GM23248 (cell line): ENCODE measurements around the gene DNAH5. TPM values are rescaled to one million over a fixed set of nuclear protein-coding genes. Genes with fewer than 3 reads are reported as not detected.

Source experiments
- DNase-seq: peaks from one replicate; pipeline ENCODE4 v3.0.0-alpha.2; 2015
- H2AFZ ChIP-seq: fragments of 200-600 bp; sonication (generic); 2 replicates; pipeline ENCODE4 v1.6.1; 2016; ENCODE audit warnings: antibody characterized with exemption
- H3F3A ChIP-seq: fragments of 200-600 bp; sonication (generic); 2 replicates; pipeline ENCODE4 v1.6.1; 2016; ENCODE audit warnings: mild to moderate bottlenecking, antibody characterized with exemption, mixed run types; ENCODE audit not compliant: insufficient read depth
- H3K27ac ChIP-seq: fragments of 200-600 bp; sonication (generic); 2 replicates; pipeline ENCODE4 v1.5.1; 2016; ENCODE audit warnings: mild to moderate bottlenecking
- H3K27me3 ChIP-seq: fragments of 200-600 bp; sonication (generic); replicated peaks from 2 replicates; pipeline ENCODE4 v1.6.1; 2016; ENCODE audit warnings: mild to moderate bottlenecking; ENCODE audit not compliant: insufficient read depth
- H3K36me3 ChIP-seq: fragments of 200-600 bp; sonication (generic); 2 replicates; pipeline ENCODE4 v1.6.1; 2016; ENCODE audit warnings: low read depth, mild to moderate bottlenecking
- H3K4me1 ChIP-seq: fragments of 200-600 bp; sonication (generic); 2 replicates; pipeline ENCODE4 v1.6.1; 2016; ENCODE audit warnings: mild to moderate bottlenecking; ENCODE audit not compliant: insufficient read depth
- H3K4me2 ChIP-seq: fragments of 200-600 bp; sonication (generic); one replicate; pipeline ENCODE4 v1.6.1; 2016; ENCODE audit warnings: mild to moderate bottlenecking; ENCODE audit not compliant: unreplicated experiment
- H3K4me3 ChIP-seq: fragments of 200-600 bp; sonication (generic); 2 replicates; pipeline ENCODE4 v1.5.1; 2016; ENCODE audit warnings: mild to moderate bottlenecking
- H3K79me2 ChIP-seq: fragments of 200-600 bp; sonication (generic); 2 replicates; pipeline ENCODE4 v1.6.1; 2016; ENCODE audit warnings: mild to moderate bottlenecking; ENCODE audit not compliant: insufficient read depth
- H3K9ac ChIP-seq: fragments of 200-600 bp; sonication (generic); 2 replicates; pipeline ENCODE4 v1.6.1; 2016; ENCODE audit warnings: mild to moderate bottlenecking
- H3K9me2 ChIP-seq: fragments of 200-600 bp; sonication (generic); 2 replicates; pipeline ENCODE4 v1.6.1; 2016; ENCODE audit warnings: mixed run types, mild to moderate bottlenecking, moderate library complexity; ENCODE audit not compliant: insufficient read depth
- H3K9me3 ChIP-seq: fragments of 200-600 bp; sonication (generic); one replicate; pipeline ENCODE4 v1.6.1; 2017; ENCODE audit warnings: low read depth
- H4K20me1 ChIP-seq: fragments of 200-600 bp; sonication (generic); 2 replicates; pipeline ENCODE4 v1.6.0; 2016; ENCODE audit not compliant: insufficient read depth
- EZH2 ChIP-seq: fragments of 200-600 bp; sonication (generic); IDR thresholded peaks from 2 replicates; pipeline ENCODE4 v1.6.1; 2018; ENCODE audit warnings: antibody characterized with exemption, mild to moderate bottlenecking; ENCODE audit not compliant: insufficient read depth, poor library complexity, severe bottlenecking
- EZH2phosphoT487 ChIP-seq: fragments of 200-600 bp; sonication (generic); IDR thresholded peaks from 2 replicates; pipeline ENCODE4 v1.6.1; 2018; ENCODE audit warnings: antibody characterized with exemption, moderate library complexity, mild to moderate bottlenecking, low read depth; ENCODE audit not compliant: insufficient read depth
- WGBS, 2 experiments: methylation state at CpG; one replicate each; pipeline ENCODE4 v1.1.6; 2015 to 2017; ENCODE audit warnings: low lambda C conversion rate in 2 of 2, low coverage in 1 of 2; ENCODE audit errors: missing lambda C conversion rate in 2 of 2; 5-methylcytosine and 5-hydroxymethylcytosine counted together
- in situ Hi-C: fragments of 300-500 bp; cut with MboI; formaldehyde crosslinking; loops from 2 replicates; pipeline ENCODE4 v1.15.0; 2020
- polyA plus RNA-seq: library from polyadenylated mRNA; unstranded; fragments of >200 nt; fragmentation: Nextera tagmentation; extraction: Ambion mirVana; gene quantifications from 2 replicates; pipeline ENCODE4 v1.2.1, GENCODE V29; 2016
- total RNA-seq: library from RNA; depleted of rRNA; stranded (reverse); fragments of >200 nt; shearing (Covaris generic); gene quantifications from 2 replicates; pipeline ENCODE4 v1.2.3, GENCODE V29; 2014; rRNA removed

DNAH5 gene
- total RNA-seq (0.13 and 1.4 TPM in 2 replicates), polyA plus RNA-seq (1.5 and 1.7 TPM in 2 replicates)

- Histone ChIP-seq H3K4me3 (no peak within 1 kb of the TSS), H3K27ac (no peak within 1 kb of the TSS), H3K4me1 (peaks cover 14% of the 10 kb centered on the region), H3K79me2 (no peaks in the 10 kb centered on the region), H3K9me2 (no peaks in the 10 kb centered on the region), H2AFZ (no peak within 1 kb of the TSS), H3F3A (peaks cover 15% of the 10 kb centered on the region; the same call in 1 of the 2 replicates), H4K20me1 (no peaks in the 10 kb centered on the region), H3K36me3 (no peaks in the 10 kb centered on the region), H3K9me3 (no peaks in the 10 kb centered on the region), H3K4me2 (no peak within 1 kb of the TSS), H3K9ac (no peak within 1 kb of the TSS), H3K27me3 (no peaks in the 10 kb centered on the region)
- TF ChIP-seq EZH2 (no peak), EZH2phosphoT487 (no peak)
- in situ Hi-C loops, result no loop called here
- DNase-seq, result peak; percentile 67
- WGBS, 2 experiments, result 28 to 29% methylated on average over 4 of the region's 4 CpGs
Observed at GRCh38 chr5:13944560-13945199, at the start of gene DNAH5. DNAH5 (minus strand) TSS chr5:13944688; CDS start chr5:13944438, 250 bp downstream.

- no peaks in the 10 kb centered on the region for H3K9me2 ChIP-seq
- no peaks in the 10 kb centered on the region for H3F3A ChIP-seq
- TF ChIP-seq EZH2phosphoT487 (no peak), EZH2 (no peak)
- no peaks in the 10 kb centered on the region for H3K36me3 ChIP-seq
- H3K4me2 ChIP-seq, result no peak overlapping the region
- peaks cover 11% of the 10 kb centered on the region for H3K79me2 ChIP-seq
- no peak overlapping the region for H2AFZ ChIP-seq
- H3K9me3 ChIP-seq, result no peaks in the 10 kb centered on the region
- whole genome bisulfite sequencing, 2 experiments, result 88 to 92% methylated on average over 11 of the region's 11 CpGs
- no peaks in the 10 kb centered on the region for H3K27me3 ChIP-seq
- H3K4me1 ChIP-seq, result no peaks in the 10 kb centered on the region
- H3K27ac ChIP-seq, result no peak overlapping the region
- in situ Hi-C loops, result loop anchor here (25.0 kb wide), 1 partner anchor 268 kb away; no protein-coding TSS in a partner anchor
- H4K20me1 ChIP-seq, result no peaks in the 10 kb centered on the region
- DNase-seq, result no peak
- H3K4me3 ChIP-seq, result no peak overlapping the region
- H3K9ac ChIP-seq, result no peak overlapping the region
Observed at GRCh38 chr5:13993926-13994325, 49.4 kb upstream of the DNAH5 start.

GRCh38 chr5:13992795-13993194 is 48.3 kb upstream of the DNAH5 start:
- no peak overlapping the region for H3K4me2 ChIP-seq
- TF ChIP-seq EZH2 (no peak), EZH2phosphoT487 (no peak)
- no peak overlapping the region for H3K9ac ChIP-seq
- H3K9me3 ChIP-seq, result no peaks in the 10 kb centered on the region
- H3K79me2 ChIP-seq, result peaks cover 22% of the 10 kb centered on the region
- H2AFZ ChIP-seq, result no peak overlapping the region
- no peaks in the 10 kb centered on the region for H3K27me3 ChIP-seq
- H3K36me3 ChIP-seq, result no peaks in the 10 kb centered on the region
- H3F3A ChIP-seq, result no peaks in the 10 kb centered on the region
- no peak overlapping the region for H3K4me3 ChIP-seq
- H3K4me1 ChIP-seq, result 0 out of 2 replicates have a peak, but pooled peaks cover 4% of the 10 kb centered on the region
- WGBS, 2 experiments, result 62 to 65% methylated on average over 4 of the region's 4 CpGs
- DNase-seq, result no peak
- H3K9me2 ChIP-seq, result no peaks in the 10 kb centered on the region
- in situ Hi-C loops, result loop anchor here (25.0 kb wide), 1 partner anchor 270 kb away; no protein-coding TSS in a partner anchor
- no peaks in the 10 kb centered on the region for H4K20me1 ChIP-seq
- no peak overlapping the region for H3K27ac ChIP-seq

GRCh38 chr5:13991365-13991764 is 46.9 kb upstream of the DNAH5 start:
- Histone ChIP-seq H3K4me1 (peaks cover 6% of the 10 kb centered on the region), H3K9ac (no peak overlapping the region)

More at GRCh38 chr5:13991365-13991764, 46.9 kb upstream of the DNAH5 start:
- no peak overlapping the region for H2AFZ ChIP-seq
- 88 to 97% methylated on average over 1 to 3 of the region's 3 CpGs for WGBS, 2 experiments
- H3K9me2 ChIP-seq, result no peaks in the 10 kb centered on the region
- no peaks in the 10 kb centered on the region for H4K20me1 ChIP-seq
- H3K9me3 ChIP-seq, result no peaks in the 10 kb centered on the region
- TF ChIP-seq EZH2, result no peak
- no peak for TF ChIP-seq EZH2phosphoT487
- no peak for DNase-seq
- H3K27ac ChIP-seq, result no peak overlapping the region
- H3F3A ChIP-seq, result peaks cover 2% of the 10 kb centered on the region
- in situ Hi-C loops, result loop anchor here (25.0 kb wide), 1 partner anchor 271 kb away; no protein-coding TSS in a partner anchor
- no peak overlapping the region for H3K4me3 ChIP-seq
- no peaks in the 10 kb centered on the region for H3K27me3 ChIP-seq
- H3K4me2 ChIP-seq, result no peak overlapping the region
- H3K79me2 ChIP-seq, result peaks cover 37% of the 10 kb centered on the region
- H3K36me3 ChIP-seq, result no peaks in the 10 kb centered on the region
